Endothelial cell of umbilical vein (primary cell): Measurements from ENCODE around the gene LOXL1. TPM values are rescaled to one million over a fixed set of nuclear protein-coding genes. Genes with fewer than 3 reads are reported as not detected.

Experiments used
- BruUV-seq: library from RNA; stranded (reverse); fragments of 400-500 nt; replicated peaks from 2 replicates; lab custom pipeline; 2021; lab: Mats Ljungman, UMichigan
- CTCF ChIA-PET: fragments of 300-600, 350-600 bp; sonication (Branson Sonifier 250); formaldehyde crosslinking; loops from one replicate; lab custom pipeline; 2021; ENCODE audit warnings: antibody characterized with exemption, inconsistent platforms; lab: Charles Lee
- POLR2A ChIA-PET: fragments of 300-600, 350-600 bp; sonication (Branson Sonifier 250); formaldehyde crosslinking; loops from one replicate; lab custom pipeline; 2021; ENCODE audit warnings: antibody characterized with exemption, inconsistent platforms; lab: Charles Lee
- DNase-seq: peaks from one replicate; pipeline ENCODE4 v3.0.0-alpha.2; 2011; ENCODE audit warnings: low read depth, low spot score
- FAIRE-seq: peaks from 2 replicates; lab custom pipeline; 2011; peaks lifted over from hg19 to GRCh38; lab: Jason Lieb, UNC
- H2AFZ ChIP-seq: 2 replicates; pipeline ENCODE4 v1.6.0; 2012; ENCODE audit warnings: low read depth, low read length, control low read depth, inconsistent platforms
- H3K27ac ChIP-seq: 2 replicates; pipeline ENCODE4 v1.5.1; 2011; ENCODE audit warnings: low read depth, mild to moderate bottlenecking, control low read depth, low read length, moderate library complexity; ENCODE audit not compliant: insufficient read depth
- H3K27me3 ChIP-seq, 2 experiments: 2 replicates each; pipeline versions ENCODE4 v1.6.0 to v1.6.1; 2011; ENCODE audit warnings: low read length in 2 of 2, mixed read lengths in 1 of 2; ENCODE audit not compliant: control insufficient read depth in 2 of 2, insufficient read depth in 2 of 2
- H3K36me3 ChIP-seq, 2 experiments: 2 replicates in 1 of 2; 3 replicates in 1 of 2; pipeline ENCODE4 v1.5.1; 2011; ENCODE audit warnings: low read length in 2 of 2, mild to moderate bottlenecking in 1 of 2, moderate library complexity in 1 of 2; ENCODE audit not compliant: control insufficient read depth in 2 of 2, insufficient read depth in 2 of 2; ENCODE audit errors: extremely low read depth in 1 of 2
- H3K4me1 ChIP-seq: 3 replicates; pipeline ENCODE4 v1.5.1; 2011; ENCODE audit warnings: mild to moderate bottlenecking, low read length; ENCODE audit not compliant: control insufficient read depth, insufficient read depth; ENCODE audit errors: extremely low read depth
- H3K4me2 ChIP-seq: 2 replicates; pipeline ENCODE4 v1.6.1; 2011; ENCODE audit warnings: low read length, control low read depth, mixed read lengths; ENCODE audit not compliant: insufficient read depth
- H3K4me3 ChIP-seq, 3 experiments: fragments of 200-600 bp in 1 of 3; sonication (generic), shearing (Covaris generic) in 1 of 3; replicated peaks in 1 of 3; 2 replicates each; pipeline ENCODE4 v1.5.1; 2011 to 2016; ENCODE audit warnings: control low read depth in 3 of 3, low read length in 3 of 3, mild to moderate bottlenecking in 2 of 3, inconsistent platforms in 1 of 3, low read depth in 1 of 3, moderate library complexity in 1 of 3; ENCODE audit not compliant: insufficient read depth in 1 of 3
- H3K79me2 ChIP-seq: 2 replicates; pipeline ENCODE4 v1.6.0; 2012; ENCODE audit warnings: low read length, inconsistent platforms; ENCODE audit not compliant: control insufficient read depth, insufficient read depth
- H3K9ac ChIP-seq: replicated peaks from 2 replicates; pipeline ENCODE3; 2011; ENCODE audit warnings: low read length, control low read depth; ENCODE audit not compliant: insufficient read depth; ENCODE audit errors: extremely low read depth
- H3K9me1 ChIP-seq: replicated peaks from 3 replicates; pipeline ENCODE4 v1.6.0; 2011; ENCODE audit warnings: mild to moderate bottlenecking, low read length; ENCODE audit not compliant: control insufficient read depth, insufficient read depth; ENCODE audit errors: extremely low read depth
- H3K9me3 ChIP-seq: replicated peaks from 2 replicates; pipeline ENCODE4 v1.5.1; 2012; ENCODE audit warnings: low read length, inconsistent platforms; ENCODE audit not compliant: control insufficient read depth, insufficient read depth
- H4K20me1 ChIP-seq: replicated peaks from 2 replicates; pipeline ENCODE3; 2011; ENCODE audit warnings: mild to moderate bottlenecking, low read length; ENCODE audit not compliant: control insufficient read depth, insufficient read depth; ENCODE audit errors: extremely low read depth
- CTCF ChIP-seq, 2 donors: IDR thresholded peaks; 1 replicate in 1 of 2; 2 replicates in 1 of 2; pipeline ENCODE4 v1.5.1; 2011; ENCODE audit warnings: low read length in 2 of 2, mild to moderate bottlenecking in 2 of 2, moderate library complexity in 2 of 2, control low read depth in 1 of 2, inconsistent platforms in 1 of 2, low read depth in 1 of 2; ENCODE audit not compliant: insufficient read depth in 1 of 2; ENCODE audit errors: extremely low read depth in 1 of 2
- EZH2 ChIP-seq: IDR thresholded peaks from 2 replicates; pipeline ENCODE4 v1.6.1; 2012; ENCODE audit warnings: borderline replicate concordance, low read depth, mild to moderate bottlenecking, moderate library complexity, low read length, inconsistent platforms; ENCODE audit not compliant: severe bottlenecking
- FOS ChIP-seq: IDR thresholded peaks from 2 replicates; pipeline ENCODE4 v1.6.1; 2011; ENCODE audit warnings: mild to moderate bottlenecking, low read length, moderate library complexity, borderline replicate concordance; ENCODE audit not compliant: insufficient read depth
- GATA2 ChIP-seq: IDR thresholded peaks from 2 replicates; pipeline ENCODE4 v1.7.0; 2011; ENCODE audit warnings: low read depth, mild to moderate bottlenecking, moderate library complexity, mixed read lengths, low read length; ENCODE audit not compliant: insufficient read length, insufficient read depth
- JUN ChIP-seq: IDR thresholded peaks from 2 replicates; pipeline ENCODE4 v1.6.1; 2011; ENCODE audit warnings: borderline replicate concordance, low read depth; ENCODE audit not compliant: insufficient read length, insufficient read depth
- MAX ChIP-seq: IDR thresholded peaks from 2 replicates; pipeline ENCODE4 v1.6.1; 2011; ENCODE audit not compliant: insufficient read depth, insufficient read length
- MYC ChIP-seq: IDR thresholded peaks from one replicate; pipeline ENCODE4 v1.6.1; 2011; ENCODE audit warnings: mild to moderate bottlenecking, low read depth, low read length
- POLR2A ChIP-seq: IDR thresholded peaks from 2 replicates; pipeline ENCODE4 v1.6.1; 2012; ENCODE audit warnings: low read depth, mild to moderate bottlenecking, control low read depth, low read length
- POLR2AphosphoS5 ChIP-seq: IDR thresholded peaks from 2 replicates; pipeline ENCODE4 v1.6.1; 2012; ENCODE audit warnings: low read depth, mild to moderate bottlenecking, control low read depth, low read length, moderate library complexity; ENCODE audit not compliant: insufficient read depth
- dilution Hi-C: fragments of 300-500 bp; cut with MboI; formaldehyde crosslinking; loops from one replicate; pipeline ENCODE4 v1.15.0; 2019; ENCODE audit warnings: low sequenced_read_pairs; ENCODE audit not compliant: extremely low pct_ligation_motif_present
- intact Hi-C: fragments of 100-400 bp; cut with micrococcal nuclease; formaldehyde crosslinking; loops from one replicate; pipeline ENCODE4 v1.10.0; 2022
- polyA plus RNA-seq, 4 experiments: library from polyadenylated mRNA; depleted of rRNA in 3 of 4; stranded (reverse) in 3 of 4; unstranded in 1 of 4; fragments of >200 nt; gene quantifications; 2 replicates each; pipeline versions ENCODE4 v1.2.1 to v1.2.3, GENCODE V29; 2011 to 2012; ENCODE audit warnings: missing spikeins in 1 of 4
- total RNA-seq: library from RNA; stranded (reverse); gene quantifications from 2 replicates; pipeline ENCODE4 v1.2.3, GENCODE V29; 2021

LOXL1 gene
- total and polyA plus RNA-seq, 2 donors (not counting 3 experiments of a cell fraction or from before 2014, with no cell fraction given), result 5.2 to 14.4 TPM

- Histone ChIP-seq H3K4me3 (no peak overlapping the region), H4K20me1 (no peaks in the 10 kb centered on the region), H3K4me2 (no peak overlapping the region), H3K9me3 (no peaks in the 10 kb centered on the region), H3K9ac (no peak overlapping the region), H3K4me1 (no peaks in the 10 kb centered on the region), H3K79me2 (no peaks in the 10 kb centered on the region), H2AFZ (no peak overlapping the region), H3K27me3 (no peaks in the 10 kb centered on the region), H3K27ac (no peak overlapping the region), H3K9me1 (no peaks in the 10 kb centered on the region), H3K36me3 (no peaks in the 10 kb centered on the region)
- TF ChIP-seq MAX (no peak), POLR2A (no peak), CTCF (IDR thresholded peaks at IDR 0.05; ENCODE audit: extremely low read depth in 1 of 2, insufficient read depth in 1 of 2, low read depth in 1 of 2, low read length in 2 of 2) (no peak), GATA2 (no peak), FOS (no peak), EZH2 (no peak), JUN (no peak), POLR2AphosphoS5 (no peak), MYC (no peak)
- FAIRE-seq (no peak), DNase-seq (no peak)
- intact Hi-C loops, result no loop called here
- ChIA-PET POLR2A (no interaction called here), CTCF (interaction anchor here (1.3 to 1.8 kb wide), 2 partner anchors 9 to 71 kb away, joined by 3 to 4 read pairs; no protein-coding TSS in a partner anchor)
- dilution Hi-C loops, result no loop called here
- BruUV-seq, result no TSS peak
Measured at GRCh38 chr15:73945130-73945508, 18.9 kb downstream of the LOXL1 start.
